Keratinocyte (primary cell): ENCODE data around the gene ATXN7. TPM values are rescaled to one million over a fixed set of nuclear protein-coding genes. Genes with fewer than 3 reads are reported as not detected.

Experiments
- DNase-seq: peaks from one replicate; pipeline ENCODE4 v3.0.0-alpha.2; 2011; ENCODE audit warnings: low read depth, missing footprints, low spot score
- FAIRE-seq: peaks from 2 replicates; lab custom pipeline; 2011; peaks lifted over from hg19 to GRCh38; lab: Jason Lieb, UNC
- H2AFZ ChIP-seq: 2 replicates; pipeline ENCODE4 v1.6.0; 2012; ENCODE audit warnings: low read length, control low read depth, inconsistent platforms; ENCODE audit not compliant: control insufficient read depth
- H3K27ac ChIP-seq: 2 replicates; pipeline ENCODE4 v1.5.1; 2011; ENCODE audit warnings: low read length; ENCODE audit not compliant: control insufficient read depth, insufficient read depth
- H3K27me3 ChIP-seq: 3 replicates; pipeline ENCODE4 v1.6.0; 2011; ENCODE audit warnings: low read length; ENCODE audit not compliant: control insufficient read depth, insufficient read depth; ENCODE audit errors: extremely low read depth
- H3K36me3 ChIP-seq, 2 experiments: 2 replicates in 1 of 2; 3 replicates in 1 of 2; pipeline ENCODE4 v1.5.1; 2011; ENCODE audit warnings: low read length in 2 of 2, mild to moderate bottlenecking in 1 of 2; ENCODE audit not compliant: control insufficient read depth in 2 of 2, insufficient read depth in 2 of 2; ENCODE audit errors: extremely low read depth in 1 of 2
- H3K4me1 ChIP-seq: 3 replicates; pipeline ENCODE4 v1.5.1; 2011; ENCODE audit warnings: low read length; ENCODE audit not compliant: control insufficient read depth, insufficient read depth; ENCODE audit errors: extremely low read depth
- H3K4me2 ChIP-seq: 3 replicates; pipeline ENCODE4 v1.6.0; 2011; ENCODE audit warnings: low read depth, low read length; ENCODE audit not compliant: control insufficient read depth, insufficient read depth; ENCODE audit errors: extremely low read depth
- H3K4me3 ChIP-seq, 3 experiments: fragments of 200-600 bp in 1 of 3; sonication (generic) in 1 of 3; 2 replicates in 2 of 3; 3 replicates in 1 of 3; pipeline ENCODE4 v1.5.1; 2011 to 2016; ENCODE audit warnings: low read length in 3 of 3, mild to moderate bottlenecking in 3 of 3, control low read depth in 2 of 3, inconsistent platforms in 1 of 3, low read depth in 1 of 3, mixed read lengths in 1 of 3, mixed run types in 1 of 3, moderate library complexity in 1 of 3; ENCODE audit not compliant: control insufficient read depth in 2 of 3, insufficient read depth in 2 of 3; ENCODE audit errors: extremely low read depth in 1 of 3
- H3K79me2 ChIP-seq: 2 replicates; pipeline ENCODE4 v1.6.0; 2012; ENCODE audit warnings: low read length; ENCODE audit not compliant: control insufficient read depth, insufficient read depth
- H3K9ac ChIP-seq: 3 replicates; pipeline ENCODE4 v1.6.0; 2011; ENCODE audit warnings: low read length; ENCODE audit not compliant: control insufficient read depth, insufficient read depth; ENCODE audit errors: extremely low read depth
- H3K9me1 ChIP-seq: 3 replicates; pipeline ENCODE4 v1.6.0; 2011; ENCODE audit warnings: low read length; ENCODE audit not compliant: control insufficient read depth, insufficient read depth; ENCODE audit errors: extremely low read depth
- H3K9me3 ChIP-seq: 2 replicates; pipeline ENCODE4 v1.5.1; 2012; ENCODE audit warnings: low read depth, low read length; ENCODE audit not compliant: control insufficient read depth
- H4K20me1 ChIP-seq: 3 replicates; pipeline ENCODE4 v1.6.0; 2011; ENCODE audit warnings: low read length; ENCODE audit not compliant: control insufficient read depth, insufficient read depth; ENCODE audit errors: extremely low read depth
- CTCF ChIP-seq, 3 experiments: IDR thresholded peaks in 1 of 3; conservative IDR thresholded peaks in 1 of 3; optimal IDR thresholded peaks in 1 of 3; 2 replicates in 2 of 3; 3 replicates in 1 of 3; pipeline versions ENCODE3 to v1.5.1; 2011; ENCODE audit warnings: low read length in 3 of 3, mild to moderate bottlenecking in 3 of 3, moderate library complexity in 2 of 3, control low read depth in 1 of 3, inconsistent platforms in 1 of 3; ENCODE audit not compliant: insufficient read depth in 2 of 3; ENCODE audit errors: extremely low read depth in 1 of 3
- EZH2 ChIP-seq: IDR thresholded peaks from one replicate; pipeline ENCODE4 v1.6.1; 2012; ENCODE audit warnings: inconsistent platforms, mild to moderate bottlenecking, low read length, moderate library complexity
- dilution Hi-C: fragments of 300-500 bp; cut with MboI; formaldehyde crosslinking; loops from one replicate; pipeline ENCODE4 v1.7.0; 2020; ENCODE audit warnings: low sequenced_read_pairs; ENCODE audit not compliant: extremely low pct_ligation_motif_present
- polyA plus RNA-seq, 5 experiments: library from polyadenylated mRNA; depleted of rRNA in 3 of 5; stranded (reverse) in 3 of 5; stranded (forward) in 1 of 5; unstranded in 1 of 5; fragments of >200 nt; gene quantifications; 1 replicate in 1 of 5; 2 replicates in 3 of 5; 3 replicates in 1 of 5; pipeline versions ENCODE4 v1.2.1 to v1.2.3, GENCODE V29; 2011 to 2012; ENCODE audit warnings: missing spikeins in 2 of 5, low read depth in 1 of 5, low replicate concordance in 1 of 5

Gene ATXN7
- polyA plus RNA-seq, 1 donor (not counting 4 experiments of a cell fraction or from before 2014, with no cell fraction given) = 8.8 TPM

- no peaks in the 10 kb centered on the region for H4K20me1 ChIP-seq
- dilution Hi-C loops = no loop called here
- H3K27me3 ChIP-seq = no peaks in the 10 kb centered on the region
- peak overlapping the region in 2 of 3 experiments; percentile 25 to 27 for H3K4me3 ChIP-seq
- peak overlapping the region; percentile 83 for H3K4me2 ChIP-seq
- no peak for DNase-seq
- H2AFZ ChIP-seq = no peak overlapping the region
- peak overlapping the region; percentile 55 for H3K27ac ChIP-seq
- peak; percentile 65 for FAIRE-seq
- H3K9me3 ChIP-seq = no peaks in the 10 kb centered on the region
- peaks cover 50% of the 10 kb centered on the region for H3K4me1 ChIP-seq
- TF ChIP-seq CTCF (optimal IDR thresholded peaks at IDR 0.05 in 1 of 3, IDR thresholded peaks at IDR 0.05 in 1 of 3, conservative IDR thresholded peaks at IDR 0.05 in 1 of 3; ENCODE audit: extremely low read depth in 1 of 3, insufficient read depth in 2 of 3, low read length in 3 of 3) (no peak), EZH2 (no peak)
- peaks cover 13% of the 10 kb centered on the region for H3K79me2 ChIP-seq
- H3K9me1 ChIP-seq = no peaks in the 10 kb centered on the region
- H3K9ac ChIP-seq = peak overlapping the region; percentile 13
- H3K36me3 ChIP-seq = peaks cover 21 to 27% of the 10 kb centered on the region in 2 experiments
These were observed 115.6 kb downstream of the ATXN7 start for GRCh38 chr3:63979093-63979885.

DNA sequence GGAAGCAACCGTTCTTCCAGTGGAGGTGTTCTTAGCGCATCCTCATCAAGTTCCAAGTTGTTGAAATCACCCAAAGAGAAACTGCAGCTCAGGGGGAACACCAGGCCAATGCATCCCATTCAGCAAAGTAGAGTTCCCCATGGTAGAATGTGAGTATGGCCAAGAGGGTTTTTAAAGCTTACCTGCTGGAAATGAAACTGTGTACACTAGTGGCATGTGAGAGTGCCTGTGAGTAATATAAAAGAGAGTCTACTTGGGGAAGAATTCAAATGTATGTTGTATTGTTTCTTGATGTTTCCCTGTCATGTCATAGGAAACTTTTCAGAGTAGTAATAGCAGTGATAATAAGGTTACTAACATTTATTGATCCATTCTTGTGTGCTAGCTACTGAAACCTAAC lies 116.4 kb downstream of the ATXN7 start:
- DNase-seq (no peak), FAIRE-seq (peak; percentile 61)
- TF ChIP-seq EZH2 (no peak), CTCF (optimal IDR thresholded peaks at IDR 0.05 in 1 of 3, IDR thresholded peaks at IDR 0.05 in 1 of 3, conservative IDR thresholded peaks at IDR 0.05 in 1 of 3; ENCODE audit: extremely low read depth in 1 of 3, insufficient read depth in 2 of 3, low read length in 3 of 3) (no peak)
- H3K27me3 ChIP-seq = no peaks in the 10 kb centered on the region
- H3K36me3 ChIP-seq = peaks cover 24 to 30% of the 10 kb centered on the region in 2 experiments
- no peaks in the 10 kb centered on the region for H4K20me1 ChIP-seq
- no peak overlapping the region for H3K4me3 ChIP-seq
- no peaks in the 10 kb centered on the region for H3K9me1 ChIP-seq
- H3K27ac ChIP-seq = peak overlapping the region; percentile 55
- peaks cover 49% of the 10 kb centered on the region for H3K4me1 ChIP-seq
- H3K9me3 ChIP-seq = no peaks in the 10 kb centered on the region
- dilution Hi-C loops = no loop called here
- H3K79me2 ChIP-seq = peaks cover 15% of the 10 kb centered on the region
- H2AFZ ChIP-seq = no peak overlapping the region
- H3K9ac ChIP-seq = no peak overlapping the region
- peak overlapping the region; percentile 83 for H3K4me2 ChIP-seq
